Testis (tissue), 2 donors: ENCODE measurements around the gene DAPK3.

Experiments used
- POLR2A ChIP-seq: fragments of 450-650 bp; IDR thresholded peaks from one replicate; pipeline ENCODE4 v1.6.1; 2017; ENCODE audit warnings: antibody characterized with exemption, mild to moderate bottlenecking, moderate library complexity
- TF ChIP-seq, protein P1 (sequence below), 3 experiments: fragments of 450-650 bp in 2 of 3; fragments of 200-600 bp in 1 of 3; sonication (generic) in 1 of 3; IDR thresholded peaks; one replicate each; pipeline ENCODE4 v1.5.1; 2016 to 2019; ENCODE audit warnings: antibody characterized with exemption in 3 of 3, mild to moderate bottlenecking in 2 of 3, moderate library complexity in 1 of 3

DNA sequence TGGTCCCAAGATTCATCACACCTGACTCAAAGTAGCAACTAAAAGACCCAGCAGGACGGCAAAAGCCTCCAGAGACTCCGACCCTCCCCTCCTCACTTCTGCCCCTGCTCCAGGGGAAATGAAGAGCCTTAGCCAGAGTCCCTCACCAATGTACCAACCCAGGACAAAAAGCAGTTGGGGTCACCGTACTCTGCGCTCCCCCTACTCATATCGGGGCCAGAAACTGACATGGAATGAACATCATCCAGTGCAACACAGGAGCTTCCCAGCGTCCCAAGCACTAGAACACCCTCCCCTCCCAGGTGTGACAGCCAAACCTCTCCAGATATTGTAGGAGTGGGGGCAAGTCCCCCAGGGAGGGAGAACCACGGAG lies 12.6 kb upstream of the DAPK3 start:
- TF ChIP-seq, protein P1, sequence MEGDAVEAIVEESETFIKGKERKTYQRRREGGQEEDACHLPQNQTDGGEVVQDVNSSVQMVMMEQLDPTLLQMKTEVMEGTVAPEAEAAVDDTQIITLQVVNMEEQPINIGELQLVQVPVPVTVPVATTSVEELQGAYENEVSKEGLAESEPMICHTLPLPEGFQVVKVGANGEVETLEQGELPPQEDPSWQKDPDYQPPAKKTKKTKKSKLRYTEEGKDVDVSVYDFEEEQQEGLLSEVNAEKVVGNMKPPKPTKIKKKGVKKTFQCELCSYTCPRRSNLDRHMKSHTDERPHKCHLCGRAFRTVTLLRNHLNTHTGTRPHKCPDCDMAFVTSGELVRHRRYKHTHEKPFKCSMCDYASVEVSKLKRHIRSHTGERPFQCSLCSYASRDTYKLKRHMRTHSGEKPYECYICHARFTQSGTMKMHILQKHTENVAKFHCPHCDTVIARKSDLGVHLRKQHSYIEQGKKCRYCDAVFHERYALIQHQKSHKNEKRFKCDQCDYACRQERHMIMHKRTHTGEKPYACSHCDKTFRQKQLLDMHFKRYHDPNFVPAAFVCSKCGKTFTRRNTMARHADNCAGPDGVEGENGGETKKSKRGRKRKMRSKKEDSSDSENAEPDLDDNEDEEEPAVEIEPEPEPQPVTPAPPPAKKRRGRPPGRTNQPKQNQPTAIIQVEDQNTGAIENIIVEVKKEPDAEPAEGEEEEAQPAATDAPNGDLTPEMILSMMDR (IDR thresholded peaks at IDR 0.05): no peak
- no peak for TF ChIP-seq POLR2A
